H9 (cell line): ENCODE measurements around the gene NRXN2. TPM values are rescaled to one million over a fixed set of nuclear protein-coding genes. Genes with fewer than 3 reads are reported as not detected.

Experiments used
- DNase-seq: peaks from one replicate; pipeline ENCODE4 v3.0.0-alpha.2; 2017
- H2AFZ ChIP-seq: one replicate; pipeline ENCODE4 v1.6.1; 2013; ENCODE audit warnings: mild to moderate bottlenecking, low read length, control low read depth, moderate library complexity
- H2AK5ac ChIP-seq: 2 replicates; pipeline ENCODE4 v1.6.1; 2013; ENCODE audit warnings: low read length, control low read depth, mixed read lengths; ENCODE audit not compliant: insufficient read length
- H2BK120ac ChIP-seq: one replicate; pipeline ENCODE4 v1.6.1; 2013; ENCODE audit warnings: low read depth, mild to moderate bottlenecking, low read length, control low read depth, inconsistent platforms; ENCODE audit not compliant: poor library complexity, severe bottlenecking
- H2BK12ac ChIP-seq: 2 replicates; pipeline ENCODE4 v1.6.1; 2013; ENCODE audit warnings: low read length, control low read depth, mixed read lengths, low read depth; ENCODE audit not compliant: insufficient read length
- H2BK15ac ChIP-seq: 2 replicates; pipeline ENCODE4 v1.6.1; 2013; ENCODE audit warnings: low read depth, low read length, control low read depth
- H2BK20ac ChIP-seq: one replicate; pipeline ENCODE4 v1.6.1; 2013; ENCODE audit warnings: low read depth, mild to moderate bottlenecking, low read length, control low read depth, inconsistent platforms; ENCODE audit not compliant: poor library complexity, severe bottlenecking
- H2BK5ac ChIP-seq: 2 replicates; pipeline ENCODE4 v1.6.1; 2013; ENCODE audit warnings: low read length, control low read depth, mixed read lengths; ENCODE audit not compliant: insufficient read length
- H3K14ac ChIP-seq: 2 replicates; pipeline ENCODE4 v1.6.1; 2013; ENCODE audit warnings: low read length, control low read depth; ENCODE audit not compliant: insufficient read depth
- H3K18ac ChIP-seq: 2 replicates; pipeline ENCODE4 v1.6.1; 2013; ENCODE audit warnings: low read depth, mild to moderate bottlenecking, mixed read lengths, low read length, control low read depth; ENCODE audit not compliant: insufficient read length
- H3K23ac ChIP-seq: 2 replicates; pipeline ENCODE4 v1.6.1; 2013; ENCODE audit warnings: low read length, control low read depth, mixed read lengths, low read depth; ENCODE audit not compliant: insufficient read length
- H3K23me2 ChIP-seq: 2 replicates; pipeline ENCODE4 v1.6.1; 2013; ENCODE audit warnings: low read depth, mild to moderate bottlenecking, mixed read lengths, low read length, control low read depth; ENCODE audit not compliant: insufficient read length, poor library complexity, severe bottlenecking
- H3K27ac ChIP-seq: 2 replicates; pipeline ENCODE4 v1.5.1; 2013; ENCODE audit warnings: low read length, control low read depth, mixed read lengths, low read depth; ENCODE audit not compliant: insufficient read length
- H3K27me3 ChIP-seq: 2 replicates; pipeline ENCODE4 v1.6.1; 2013; ENCODE audit warnings: low read length, control low read depth, inconsistent platforms; ENCODE audit not compliant: insufficient read depth
- H3K4ac ChIP-seq: 2 replicates; pipeline ENCODE4 v1.6.1; 2013; ENCODE audit warnings: low read depth, mild to moderate bottlenecking, control low read depth, inconsistent platforms, low read length, moderate library complexity
- H3K4me1 ChIP-seq: 2 replicates; pipeline ENCODE4 v1.6.1; 2013; ENCODE audit warnings: low read length, control low read depth, inconsistent platforms; ENCODE audit not compliant: insufficient read depth
- H3K4me2 ChIP-seq: 2 replicates; pipeline ENCODE4 v1.6.1; 2013; ENCODE audit warnings: low read length, control low read depth, mixed read lengths; ENCODE audit not compliant: insufficient read length, insufficient read depth
- H3K56ac ChIP-seq: 2 replicates; pipeline ENCODE4 v1.6.1; 2013; ENCODE audit warnings: low read depth, mild to moderate bottlenecking, mixed read lengths, low read length, control low read depth; ENCODE audit not compliant: insufficient read length
- H3K79me1 ChIP-seq: 2 replicates; pipeline ENCODE4 v1.6.1; 2013; ENCODE audit warnings: low read depth, mild to moderate bottlenecking, moderate library complexity, low read length, control low read depth, inconsistent platforms; ENCODE audit not compliant: insufficient read depth, poor library complexity, severe bottlenecking
- H3K79me2 ChIP-seq: 2 replicates; pipeline ENCODE4 v1.6.1; 2013; ENCODE audit warnings: low read length, control low read depth, inconsistent platforms; ENCODE audit not compliant: insufficient read depth
- H3K9ac ChIP-seq: 2 replicates; pipeline ENCODE4 v1.6.1; 2013; ENCODE audit warnings: low read length, control low read depth, mixed read lengths; ENCODE audit not compliant: insufficient read length; ENCODE audit errors: extremely low read depth
- H3K9me3 ChIP-seq: one replicate; pipeline ENCODE4 v1.6.1; 2013; ENCODE audit warnings: low read depth, low read length, inconsistent platforms; ENCODE audit not compliant: control insufficient read depth
- H3T11ph ChIP-seq: one replicate; pipeline ENCODE4 v1.6.1; 2013; ENCODE audit warnings: mild to moderate bottlenecking, low read length, control low read depth, inconsistent platforms
- H4K20me1 ChIP-seq: one replicate; pipeline ENCODE4 v1.6.1; 2013; ENCODE audit not compliant: control insufficient read depth, insufficient read length, insufficient read depth
- H4K5ac ChIP-seq: 2 replicates; pipeline ENCODE4 v1.6.1; 2013; ENCODE audit warnings: low read depth, mild to moderate bottlenecking, mixed read lengths, low read length, control low read depth; ENCODE audit not compliant: insufficient read length
- H4K8ac ChIP-seq: replicated peaks from 2 replicates; pipeline ENCODE4 v1.6.1; 2013; ENCODE audit warnings: low read length, control low read depth, mixed read lengths, low read depth; ENCODE audit not compliant: insufficient read length
- H4K91ac ChIP-seq: 2 replicates; pipeline ENCODE4 v1.6.1; 2013; ENCODE audit warnings: low read depth, mild to moderate bottlenecking, moderate library complexity, mixed read lengths, low read length, control low read depth; ENCODE audit not compliant: insufficient read length
- H3K27ac Mint-ChIP-seq, 3 experiments: 2 replicates in 2 of 3; 3 replicates in 1 of 3; pipeline ENCODE4 v1.8.0; 2020 to 2021; ENCODE audit warnings: mixed read lengths in 3 of 3, mild to moderate bottlenecking in 1 of 3, moderate library complexity in 1 of 3
- H3K27me3 Mint-ChIP-seq: 2 replicates; pipeline ENCODE4 v1.8.0; 2021; ENCODE audit warnings: low read depth, mild to moderate bottlenecking, moderate library complexity, mixed read lengths
- H3K36me3 Mint-ChIP-seq, 3 experiments: 2 replicates in 2 of 3; 3 replicates in 1 of 3; pipeline ENCODE4 v1.8.0; 2020 to 2021; ENCODE audit warnings: low read depth in 3 of 3, mixed read lengths in 3 of 3; ENCODE audit not compliant: insufficient read depth in 1 of 3
- H3K4me1 Mint-ChIP-seq, 2 experiments: 2 replicates each; pipeline ENCODE4 v1.8.0; 2020; ENCODE audit warnings: mixed read lengths in 2 of 2
- H3K4me3 Mint-ChIP-seq, 2 experiments: 2 replicates in 1 of 2; 3 replicates in 1 of 2; pipeline ENCODE4 v1.8.0; 2020 to 2021; ENCODE audit warnings: mild to moderate bottlenecking in 2 of 2, mixed read lengths in 2 of 2, moderate library complexity in 1 of 2
- H3K9me3 Mint-ChIP-seq, 2 experiments: 2 replicates in 1 of 2; 3 replicates in 1 of 2; pipeline ENCODE4 v1.8.0; 2020; ENCODE audit warnings: mild to moderate bottlenecking in 2 of 2, mixed read lengths in 2 of 2, moderate library complexity in 1 of 2
- WGBS: extraction: QIAGEN DNeasy Blood & Tissue Kit; methylation state at CpG from one replicate; pipeline ENCODE4 v1.1.7; 2013; ENCODE audit warnings: missing lambda C conversion rate, low lambda C conversion rate, mixed read lengths; ENCODE audit not compliant: insufficient read length; ENCODE audit errors: extremely low coverage; 5-methylcytosine and 5-hydroxymethylcytosine counted together
- total RNA-seq: library from RNA; stranded (reverse); gene quantifications from 2 replicates; pipeline ENCODE4 v1.2.1, GENCODE V29; 2021
- TF ChIP-seq, protein P1 (sequence below): fragments of 200-600 bp; sonication (generic); conservative IDR thresholded peaks from 3 replicates; pipeline ENCODE4 v1.8.0; 2021; ENCODE audit warnings: antibody characterized with exemption, mild to moderate bottlenecking

NRXN2 gene
- total RNA-seq, 1 experiment from 2014 or later, result 3.9 TPM

DNA sequence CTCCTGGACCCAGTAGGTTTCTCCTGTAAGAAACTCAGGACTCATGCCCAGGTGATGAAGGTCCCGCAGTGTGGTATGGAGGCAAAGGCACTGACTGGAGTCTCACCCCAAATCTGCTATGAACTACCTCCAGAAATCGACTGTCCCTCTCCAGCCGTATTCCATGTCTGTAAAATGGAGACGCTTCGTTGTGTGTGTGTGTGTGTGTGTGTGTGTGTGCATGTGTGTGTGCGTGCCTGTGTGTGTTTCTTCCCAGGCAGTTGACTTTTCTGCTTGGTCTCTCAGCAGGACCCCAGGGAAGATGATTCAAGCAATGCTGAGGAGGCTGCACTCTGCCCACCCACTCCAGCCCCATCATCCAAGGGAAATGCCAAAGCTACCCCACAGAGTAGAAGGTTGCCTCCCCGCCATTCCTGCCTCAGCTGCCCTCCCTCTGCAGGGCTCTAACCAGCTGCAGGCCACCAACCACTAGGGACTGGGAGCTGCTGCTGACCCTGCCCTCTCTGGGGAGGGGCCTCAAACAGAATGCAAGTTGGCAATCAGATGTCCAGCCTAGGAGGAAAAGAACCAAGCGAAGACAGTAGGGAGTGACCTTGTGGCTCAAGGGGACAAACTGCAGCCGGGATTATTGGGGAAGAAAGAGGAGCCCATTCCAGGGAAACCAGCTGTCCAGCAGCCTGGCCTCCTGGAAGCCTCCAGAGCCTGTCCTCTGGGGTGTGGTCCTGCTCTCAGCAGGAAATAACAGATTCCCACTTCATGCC, 75.8 kb downstream of the NRXN2 start:
- Histone ChIP-seq H3K9me3 (no peaks in the 10 kb centered on the region), H2AK5ac (no peak overlapping the region), H3K27me3 (peaks cover 6% of the 10 kb centered on the region; the same call in 1 of the 2 replicates), H3K79me2 (no peaks in the 10 kb centered on the region), H2AFZ (no peak overlapping the region), H3K27ac (no peak overlapping the region), H3K23ac (no peak overlapping the region), H2BK15ac (no peak overlapping the region), H3K4me2 (no peak overlapping the region), H4K91ac (no peak overlapping the region), H2BK120ac (no peak overlapping the region), H3K23me2 (peaks cover 17% of the 10 kb centered on the region), H2BK20ac (no peak overlapping the region), H3K56ac (no peak overlapping the region), H3K79me1 (no peaks in the 10 kb centered on the region), H3K4me1 (peaks cover 2% of the 10 kb centered on the region; the same call in 1 of the 2 replicates), H3T11ph (no peak overlapping the region), H4K20me1 (no peaks in the 10 kb centered on the region), H2BK5ac (no peak overlapping the region), H3K4ac (no peak overlapping the region), H3K14ac (no peak overlapping the region; the same call in 1 of the 2 replicates), H4K5ac (no peak overlapping the region), H2BK12ac (no peak overlapping the region), H4K8ac (no peak overlapping the region), H3K9ac (no peak overlapping the region), H3K18ac (no peak overlapping the region)
- Mint-ChIP-seq H3K27ac (no peak overlapping the region), H3K36me3 (no peaks in the 10 kb centered on the region), H3K4me1 (peaks cover 20 to 40% of the 10 kb centered on the region in 2 experiments), H3K9me3 (no peaks in the 10 kb centered on the region; a peak in 1 of 5 replicates), H3K27me3 (peaks cover 71% of the 10 kb centered on the region), H3K4me3 (no peak overlapping the region)
- no CpG with 5 or more reads among the region's 9 CpGs for WGBS
- DNase-seq, result no peak
- TF ChIP-seq, protein P1, sequence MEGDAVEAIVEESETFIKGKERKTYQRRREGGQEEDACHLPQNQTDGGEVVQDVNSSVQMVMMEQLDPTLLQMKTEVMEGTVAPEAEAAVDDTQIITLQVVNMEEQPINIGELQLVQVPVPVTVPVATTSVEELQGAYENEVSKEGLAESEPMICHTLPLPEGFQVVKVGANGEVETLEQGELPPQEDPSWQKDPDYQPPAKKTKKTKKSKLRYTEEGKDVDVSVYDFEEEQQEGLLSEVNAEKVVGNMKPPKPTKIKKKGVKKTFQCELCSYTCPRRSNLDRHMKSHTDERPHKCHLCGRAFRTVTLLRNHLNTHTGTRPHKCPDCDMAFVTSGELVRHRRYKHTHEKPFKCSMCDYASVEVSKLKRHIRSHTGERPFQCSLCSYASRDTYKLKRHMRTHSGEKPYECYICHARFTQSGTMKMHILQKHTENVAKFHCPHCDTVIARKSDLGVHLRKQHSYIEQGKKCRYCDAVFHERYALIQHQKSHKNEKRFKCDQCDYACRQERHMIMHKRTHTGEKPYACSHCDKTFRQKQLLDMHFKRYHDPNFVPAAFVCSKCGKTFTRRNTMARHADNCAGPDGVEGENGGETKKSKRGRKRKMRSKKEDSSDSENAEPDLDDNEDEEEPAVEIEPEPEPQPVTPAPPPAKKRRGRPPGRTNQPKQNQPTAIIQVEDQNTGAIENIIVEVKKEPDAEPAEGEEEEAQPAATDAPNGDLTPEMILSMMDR, result no peak
